Neutrophil (primary cell): ENCODE measurements around the gene GALNT10.

Source experiments
- H3K27ac ChIP-seq: fragments of 200-600 bp; sonication (generic); 2 replicates; pipeline ENCODE4 v1.5.1; 2016; ENCODE audit warnings: mild to moderate bottlenecking, moderate library complexity
- H3K27me3 ChIP-seq: fragments of 200-600 bp; sonication (generic); 2 replicates; pipeline ENCODE4 v1.6.0; 2016; ENCODE audit warnings: mild to moderate bottlenecking
- H3K36me3 ChIP-seq: fragments of 200-600 bp; sonication (generic); 2 replicates; pipeline ENCODE4 v1.5.1; 2017
- H3K4me1 ChIP-seq, 2 experiments: fragments of 200-600 bp in 1 of 2; sonication (generic) in 1 of 2; 1 replicate in 1 of 2; 2 replicates in 1 of 2; pipeline versions ENCODE4 v1.5.1 to v1.6.1; 2013 to 2016; ENCODE audit warnings: low read depth in 1 of 2, low read length in 1 of 2, mild to moderate bottlenecking in 1 of 2, moderate library complexity in 1 of 2; ENCODE audit not compliant: control insufficient read depth in 1 of 2, insufficient read depth in 1 of 2
- H3K4me3 ChIP-seq, 2 experiments: fragments of 200-600 bp in 1 of 2; sonication (generic) in 1 of 2; 1 replicate in 1 of 2; 2 replicates in 1 of 2; pipeline ENCODE4 v1.5.1; 2013 to 2016; ENCODE audit warnings: low read depth in 1 of 2, low read length in 1 of 2, mild to moderate bottlenecking in 1 of 2, moderate library complexity in 1 of 2
- H3K9me3 ChIP-seq: fragments of 200-600 bp; sonication (generic); 2 replicates; pipeline ENCODE4 v1.5.1; 2016
- TF ChIP-seq, protein P1 (sequence below): fragments of 200-600 bp; sonication (generic); IDR thresholded peaks from 2 replicates; pipeline ENCODE4 v1.5.1; 2016; ENCODE audit warnings: antibody characterized with exemption

Gene GALNT10

DNA sequence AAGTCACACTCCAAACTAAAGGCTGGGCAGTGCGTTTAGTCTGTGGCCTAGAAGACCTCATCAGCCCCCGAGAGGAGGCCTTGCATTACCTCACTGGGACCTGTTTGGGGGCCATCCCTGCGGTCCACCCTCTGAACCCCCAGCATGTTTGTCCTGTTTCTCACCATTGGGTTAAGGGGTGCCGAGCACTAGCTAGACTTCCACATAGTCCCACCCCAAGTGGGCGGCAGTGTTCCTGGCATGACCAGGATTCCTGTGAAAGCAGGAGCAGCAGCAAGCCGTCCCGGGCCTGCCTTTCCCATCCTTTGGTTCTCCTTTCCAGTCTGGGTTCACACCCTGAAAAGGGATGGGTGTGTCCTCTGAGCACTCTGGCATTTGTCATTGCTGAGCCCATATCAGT, 228.7 kb downstream of the GALNT10 start:
- TF ChIP-seq, protein P1, sequence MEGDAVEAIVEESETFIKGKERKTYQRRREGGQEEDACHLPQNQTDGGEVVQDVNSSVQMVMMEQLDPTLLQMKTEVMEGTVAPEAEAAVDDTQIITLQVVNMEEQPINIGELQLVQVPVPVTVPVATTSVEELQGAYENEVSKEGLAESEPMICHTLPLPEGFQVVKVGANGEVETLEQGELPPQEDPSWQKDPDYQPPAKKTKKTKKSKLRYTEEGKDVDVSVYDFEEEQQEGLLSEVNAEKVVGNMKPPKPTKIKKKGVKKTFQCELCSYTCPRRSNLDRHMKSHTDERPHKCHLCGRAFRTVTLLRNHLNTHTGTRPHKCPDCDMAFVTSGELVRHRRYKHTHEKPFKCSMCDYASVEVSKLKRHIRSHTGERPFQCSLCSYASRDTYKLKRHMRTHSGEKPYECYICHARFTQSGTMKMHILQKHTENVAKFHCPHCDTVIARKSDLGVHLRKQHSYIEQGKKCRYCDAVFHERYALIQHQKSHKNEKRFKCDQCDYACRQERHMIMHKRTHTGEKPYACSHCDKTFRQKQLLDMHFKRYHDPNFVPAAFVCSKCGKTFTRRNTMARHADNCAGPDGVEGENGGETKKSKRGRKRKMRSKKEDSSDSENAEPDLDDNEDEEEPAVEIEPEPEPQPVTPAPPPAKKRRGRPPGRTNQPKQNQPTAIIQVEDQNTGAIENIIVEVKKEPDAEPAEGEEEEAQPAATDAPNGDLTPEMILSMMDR, result no peak
- Histone ChIP-seq H3K4me3 (no peak overlapping the region), H3K27ac (no peak overlapping the region), H3K9me3 (no peaks in the 10 kb centered on the region), H3K4me1 (no peaks in the 10 kb centered on the region), H3K36me3 (peaks cover 71% of the 10 kb centered on the region), H3K27me3 (no peaks in the 10 kb centered on the region)

GRCh38 chr5:154421868-154422267, 231.3 kb downstream of the GALNT10 start:
- Histone ChIP-seq H3K27me3 (no peaks in the 10 kb centered on the region), H3K9me3 (no peaks in the 10 kb centered on the region), H3K36me3 (peaks cover 50% of the 10 kb centered on the region), H3K4me1 (no peaks in the 10 kb centered on the region), H3K4me3 (no peak overlapping the region), H3K27ac (no peak overlapping the region)
- TF ChIP-seq, protein P1, result no peak

DNA sequence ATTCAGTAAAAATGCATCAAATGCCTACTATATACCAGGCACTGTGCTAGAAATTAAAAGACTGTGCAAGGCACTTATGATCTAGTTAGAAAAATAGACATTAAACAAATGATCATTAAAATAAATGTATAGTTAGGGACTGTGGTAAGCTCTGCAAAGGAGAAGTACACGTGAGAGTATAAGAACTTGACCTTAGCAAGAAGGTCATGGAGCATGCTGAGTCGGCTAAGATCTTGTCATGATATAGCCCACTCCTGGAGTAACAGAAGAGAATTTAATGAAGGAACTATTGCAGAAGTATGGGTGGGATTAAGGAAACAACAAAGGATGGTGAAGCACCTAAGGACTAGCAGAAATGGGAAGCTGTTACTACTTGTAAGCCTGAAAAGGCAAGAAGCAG, 231.8 kb downstream of the GALNT10 start:
- Histone ChIP-seq H3K27ac (no peak overlapping the region), H3K9me3 (no peaks in the 10 kb centered on the region), H3K36me3 (peaks cover 46% of the 10 kb centered on the region), H3K4me1 (no peaks in the 10 kb centered on the region), H3K27me3 (no peaks in the 10 kb centered on the region), H3K4me3 (no peak overlapping the region)
- TF ChIP-seq, protein P1, result no peak

DNA sequence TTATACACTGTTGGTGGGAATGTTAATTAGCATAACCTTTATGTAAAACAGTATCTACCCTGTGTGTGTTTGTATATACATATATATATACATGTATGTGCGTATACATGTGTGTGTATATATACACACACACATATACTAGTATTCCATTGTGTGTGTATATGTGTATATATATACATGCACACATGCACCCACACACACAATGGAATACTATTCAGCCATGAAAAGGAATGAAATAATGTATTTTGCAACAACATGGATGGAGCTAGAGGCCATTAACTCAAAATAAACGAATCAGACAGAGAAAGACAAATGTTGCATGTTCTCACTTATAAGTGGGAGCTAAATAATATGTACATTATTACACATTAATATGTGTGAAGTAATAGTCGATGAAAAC, 237.7 kb downstream of the GALNT10 start:
- Histone ChIP-seq H3K4me1 (no peaks in the 10 kb centered on the region), H3K9me3 (no peaks in the 10 kb centered on the region), H3K27ac (no peak overlapping the region), H3K27me3 (no peaks in the 10 kb centered on the region), H3K36me3 (peaks cover 4% of the 10 kb centered on the region), H3K4me3 (no peak overlapping the region)
- TF ChIP-seq, protein P1, result no peak

DNA sequence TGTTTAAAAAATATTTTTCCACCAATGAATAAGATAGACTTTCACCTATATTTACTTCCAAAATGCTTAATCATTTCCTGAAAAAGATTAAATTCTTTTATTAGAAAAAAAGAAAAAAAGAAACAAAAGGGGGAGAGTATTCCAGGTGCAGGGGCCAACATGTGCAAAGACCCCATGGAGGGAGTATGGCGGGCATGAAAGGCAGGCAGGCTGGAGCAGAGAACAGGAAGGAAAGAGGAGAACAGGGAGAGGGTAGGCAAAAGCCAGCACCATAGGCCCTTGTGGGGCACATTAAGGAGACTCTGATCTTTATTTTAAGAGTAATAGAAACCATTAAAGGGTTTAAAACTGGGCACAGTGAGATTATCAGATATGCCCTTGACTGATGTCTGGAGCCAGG, 238.8 kb downstream of the GALNT10 start:
- no peaks in the 10 kb centered on the region for H3K27me3 ChIP-seq
- H3K4me3 ChIP-seq, result no peak overlapping the region
- TF ChIP-seq, protein P1, result no peak
- H3K27ac ChIP-seq, result no peak overlapping the region
- H3K36me3 ChIP-seq, result peaks cover 11% of the 10 kb centered on the region
- no peaks in the 10 kb centered on the region for H3K9me3 ChIP-seq
- no peaks in the 10 kb centered on the region for H3K4me1 ChIP-seq

- H3K4me1 ChIP-seq, result no peaks in the 10 kb centered on the region
- no peaks in the 10 kb centered on the region for H3K27me3 ChIP-seq
- TF ChIP-seq, protein P1, result no peak
- no peak overlapping the region for H3K27ac ChIP-seq
- peaks cover 22% of the 10 kb centered on the region for H3K36me3 ChIP-seq
- no peaks in the 10 kb centered on the region for H3K9me3 ChIP-seq
- no peak overlapping the region for H3K4me3 ChIP-seq
These were observed 239.9 kb downstream of the GALNT10 start for GRCh38 chr5:154430466-154430865.
